Stimulated activated CD4-positive, alpha-beta T cell treated with anti-CD3 and anti-CD28 coated beads, Interleukin-2, amount 100 ng/mL, for 48 hours (primary cell): ENCODE measurements around the gene GMFB.

Experiments
- DNase-seq, 2 donors: peaks; one replicate each; pipeline ENCODE4 v3.0.0-alpha.2; 2020

Gene GMFB

GRCh38 chr14:54425068-54425467, 63.7 kb downstream of the GMFB start:
- no peak for DNase-seq
